Trophoblast cell (in vitro differentiated cells and primary cell): ENCODE results near the gene RPS6KL1.

Source experiments
- DNase-seq, 2 donors: peaks; one replicate each; pipeline ENCODE4 v3.0.0-alpha.2; 2016
- H2AFZ ChIP-seq: 2 replicates; pipeline ENCODE4 v1.6.1; 2013; ENCODE audit warnings: low read length, moderate library complexity, mild to moderate bottlenecking; ENCODE audit not compliant: insufficient read depth, poor library complexity
- H2AK5ac ChIP-seq: 2 replicates; pipeline ENCODE4 v1.6.1; 2013; ENCODE audit warnings: mild to moderate bottlenecking, low read length
- H2BK120ac ChIP-seq: 2 replicates; pipeline ENCODE4 v1.6.1; 2013; ENCODE audit warnings: low read length, mild to moderate bottlenecking, moderate library complexity; ENCODE audit not compliant: insufficient read depth, poor library complexity
- H2BK12ac ChIP-seq: 2 replicates; pipeline ENCODE4 v1.6.1; 2013; ENCODE audit warnings: mild to moderate bottlenecking, low read length, moderate library complexity
- H2BK5ac ChIP-seq: 2 replicates; pipeline ENCODE4 v1.6.1; 2013; ENCODE audit warnings: low read length, low read depth, moderate library complexity, mild to moderate bottlenecking; ENCODE audit not compliant: poor library complexity
- H3K14ac ChIP-seq: 2 replicates; pipeline ENCODE4 v1.6.1; 2013; ENCODE audit warnings: mild to moderate bottlenecking, low read length
- H3K18ac ChIP-seq: 2 replicates; pipeline ENCODE4 v1.6.1; 2013; ENCODE audit warnings: mild to moderate bottlenecking, low read length
- H3K23ac ChIP-seq: 2 replicates; pipeline ENCODE4 v1.6.1; 2013; ENCODE audit warnings: low read length
- H3K27ac ChIP-seq: 2 replicates; pipeline ENCODE4 v1.5.1; 2013; ENCODE audit warnings: low read depth, mild to moderate bottlenecking, inconsistent platforms, low read length, moderate library complexity
- H3K27me3 ChIP-seq: 2 replicates; pipeline ENCODE4 v1.6.1; 2013; ENCODE audit warnings: inconsistent platforms, mild to moderate bottlenecking, low read length, moderate library complexity; ENCODE audit not compliant: insufficient read depth
- H3K36me3 ChIP-seq, 2 experiments: 1 replicate in 1 of 2; 2 replicates in 1 of 2; pipeline ENCODE4 v1.6.1; 2013; ENCODE audit warnings: low read length in 2 of 2, mild to moderate bottlenecking in 2 of 2, moderate library complexity in 1 of 2; ENCODE audit not compliant: insufficient read depth in 2 of 2, control insufficient read depth in 1 of 2
- H3K4ac ChIP-seq: 2 replicates; pipeline ENCODE4 v1.6.1; 2013; ENCODE audit warnings: low read depth, mild to moderate bottlenecking, low read length, moderate library complexity
- H3K4me1 ChIP-seq, 2 experiments: 1 replicate in 1 of 2; 2 replicates in 1 of 2; pipeline ENCODE4 v1.6.1; 2013; ENCODE audit warnings: low read length in 2 of 2, mild to moderate bottlenecking in 2 of 2, moderate library complexity in 1 of 2; ENCODE audit not compliant: insufficient read depth in 2 of 2, control insufficient read depth in 1 of 2
- H3K4me2 ChIP-seq: 2 replicates; pipeline ENCODE4 v1.6.1; 2013; ENCODE audit warnings: inconsistent platforms, mild to moderate bottlenecking, low read length, moderate library complexity
- H3K4me3 ChIP-seq: 2 replicates; pipeline ENCODE4 v1.5.1; 2013; ENCODE audit warnings: mild to moderate bottlenecking, low read depth, low read length, inconsistent platforms
- H3K79me1 ChIP-seq: one replicate; pipeline ENCODE4 v1.6.1; 2013; ENCODE audit warnings: low read length
- H3K79me2 ChIP-seq: 2 replicates; pipeline ENCODE4 v1.6.1; 2013; ENCODE audit warnings: low read length, mild to moderate bottlenecking; ENCODE audit not compliant: control insufficient read depth, insufficient read depth, poor library complexity
- H3K9ac ChIP-seq: 2 replicates; pipeline ENCODE4 v1.6.1; 2013; ENCODE audit warnings: mild to moderate bottlenecking, low read length
- H3K9me3 ChIP-seq: 2 replicates; pipeline ENCODE4 v1.6.1; 2013; ENCODE audit warnings: low read depth, mild to moderate bottlenecking, control low read depth, inconsistent platforms, low read length; ENCODE audit not compliant: insufficient read depth
- H4K12ac ChIP-seq: 2 replicates; pipeline ENCODE4 v1.6.1; 2013; ENCODE audit warnings: low read depth, mild to moderate bottlenecking, low read length, moderate library complexity
- H4K8ac ChIP-seq: 2 replicates; pipeline ENCODE4 v1.6.1; 2013; ENCODE audit warnings: low read depth, mild to moderate bottlenecking, low read length, moderate library complexity
- H4K91ac ChIP-seq: one replicate; pipeline ENCODE4 v1.6.1; 2013; ENCODE audit warnings: low read depth, mild to moderate bottlenecking, low read length, moderate library complexity
- WGBS: extraction: QIAGEN DNeasy Blood & Tissue Kit; methylation state at CpG from one replicate; pipeline ENCODE4 v1.1.7; 2013; ENCODE audit warnings: missing lambda C conversion rate; ENCODE audit not compliant: insufficient read length, insufficient coverage; ENCODE audit errors: extremely low coverage; 5-methylcytosine and 5-hydroxymethylcytosine counted together

RPS6KL1 gene

DNA sequence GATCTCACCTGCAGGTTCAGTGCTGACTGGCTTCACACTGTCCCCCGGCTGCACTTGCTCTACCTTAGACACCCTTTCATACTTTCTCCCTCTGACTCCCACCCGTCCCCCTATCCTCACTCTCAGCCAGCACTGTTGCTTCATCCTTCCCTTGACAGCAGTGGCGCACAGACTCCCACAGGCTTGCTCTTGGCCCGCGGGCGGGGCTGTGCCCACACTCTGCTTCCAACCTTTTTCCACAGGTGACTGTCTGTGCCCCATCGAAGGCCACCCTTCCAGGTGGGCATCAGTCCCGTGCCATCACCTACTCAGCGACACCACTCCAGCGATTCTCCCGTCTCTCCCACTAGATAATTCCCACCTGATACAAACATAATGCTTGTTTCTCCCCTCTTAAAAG, 1.0 kb upstream of the RPS6KL1 start:
- H2BK120ac ChIP-seq, result no peak overlapping the region
- H3K4me3 ChIP-seq, result no peak overlapping the region
- H2AK5ac ChIP-seq, result no peak overlapping the region
- no peak overlapping the region for H3K9ac ChIP-seq
- H3K4me1 ChIP-seq, result peaks cover 4% of the 10 kb centered on the region in 2 experiments
- H3K79me2 ChIP-seq, result no peaks in the 10 kb centered on the region
- no peak overlapping the region for H4K91ac ChIP-seq
- H4K8ac ChIP-seq, result no peak overlapping the region
- no peaks in the 10 kb centered on the region for H3K9me3 ChIP-seq
- no peak overlapping the region for H2BK12ac ChIP-seq
- H3K79me1 ChIP-seq, result no peaks in the 10 kb centered on the region
- H3K27me3 ChIP-seq, result no peaks in the 10 kb centered on the region
- no CpG with 5 or more reads among the region's 11 CpGs for WGBS
- no peak for DNase-seq
- H3K36me3 ChIP-seq, result no peaks in the 10 kb centered on the region
- H3K18ac ChIP-seq, result no peak overlapping the region
- no peak overlapping the region for H3K27ac ChIP-seq
- no peak overlapping the region for H3K4ac ChIP-seq
- no peak overlapping the region for H3K4me2 ChIP-seq
- no peak overlapping the region for H4K12ac ChIP-seq
- H2BK5ac ChIP-seq, result no peak overlapping the region
- H3K23ac ChIP-seq, result no peak overlapping the region
- H2AFZ ChIP-seq, result no peak overlapping the region
- no peak overlapping the region for H3K14ac ChIP-seq

DNA sequence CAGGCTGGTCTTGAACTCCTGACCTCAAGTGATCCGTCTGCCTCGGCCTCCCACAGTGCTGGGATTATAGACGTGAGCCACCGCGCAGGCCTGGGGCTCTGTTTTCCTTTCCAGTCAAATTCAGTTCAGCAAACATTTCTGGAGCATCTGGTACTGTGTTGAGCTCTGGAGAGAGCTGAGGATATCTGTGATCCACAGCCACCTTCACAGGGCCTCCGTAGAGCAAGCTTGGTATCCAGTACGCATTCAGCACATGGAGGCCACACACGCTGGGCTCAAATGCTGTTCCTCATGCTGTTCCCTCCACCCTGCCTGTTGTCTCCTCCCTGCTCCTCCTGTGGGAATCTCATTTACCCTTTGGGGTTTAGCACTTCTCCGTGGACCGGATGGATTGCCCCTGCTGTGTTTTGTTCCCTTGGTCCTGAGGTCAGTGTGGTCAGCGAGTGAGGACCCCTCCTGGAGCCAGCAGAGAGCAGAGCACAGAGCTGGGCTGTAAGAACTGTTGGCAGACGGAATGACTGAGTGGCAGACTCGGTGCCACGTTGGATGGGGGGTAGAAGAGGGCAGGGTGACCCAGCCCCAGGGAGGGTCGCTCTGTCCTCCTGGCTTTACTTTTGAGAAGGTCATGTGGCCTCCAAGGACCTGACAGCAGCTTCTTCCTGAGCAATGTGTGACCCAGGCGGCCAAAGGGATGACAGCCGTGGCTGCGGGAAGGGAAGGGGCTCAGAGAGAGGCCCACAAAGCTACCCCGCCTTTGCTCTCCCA, 891 bp downstream of the RPS6KL1 start:
- no peak overlapping the region for H2AFZ ChIP-seq
- no peak overlapping the region for H2BK120ac ChIP-seq
- H3K18ac ChIP-seq, result no peak overlapping the region
- H3K9ac ChIP-seq, result no peak overlapping the region
- H4K8ac ChIP-seq, result no peak overlapping the region
- H2BK5ac ChIP-seq, result no peak overlapping the region
- no peak for DNase-seq
- H3K79me2 ChIP-seq, result no peaks in the 10 kb centered on the region
- H2AK5ac ChIP-seq, result no peak overlapping the region
- no peak overlapping the region for H4K91ac ChIP-seq
- H3K4me1 ChIP-seq, result peaks cover 4% of the 10 kb centered on the region in 2 experiments
- H3K9me3 ChIP-seq, result no peaks in the 10 kb centered on the region
- no peaks in the 10 kb centered on the region for H3K27me3 ChIP-seq
- H4K12ac ChIP-seq, result no peak overlapping the region
- H3K14ac ChIP-seq, result no peak overlapping the region
- no peak overlapping the region for H3K27ac ChIP-seq
- WGBS, result no CpG with 5 or more reads among the region's 19 CpGs
- no peak overlapping the region for H3K4ac ChIP-seq
- H3K4me2 ChIP-seq, result peak overlapping the region; percentile 93
- H3K79me1 ChIP-seq, result no peaks in the 10 kb centered on the region
- H3K36me3 ChIP-seq, result no peaks in the 10 kb centered on the region
- no peak overlapping the region for H3K4me3 ChIP-seq
- H3K23ac ChIP-seq, result no peak overlapping the region
- no peak overlapping the region for H2BK12ac ChIP-seq

DNA sequence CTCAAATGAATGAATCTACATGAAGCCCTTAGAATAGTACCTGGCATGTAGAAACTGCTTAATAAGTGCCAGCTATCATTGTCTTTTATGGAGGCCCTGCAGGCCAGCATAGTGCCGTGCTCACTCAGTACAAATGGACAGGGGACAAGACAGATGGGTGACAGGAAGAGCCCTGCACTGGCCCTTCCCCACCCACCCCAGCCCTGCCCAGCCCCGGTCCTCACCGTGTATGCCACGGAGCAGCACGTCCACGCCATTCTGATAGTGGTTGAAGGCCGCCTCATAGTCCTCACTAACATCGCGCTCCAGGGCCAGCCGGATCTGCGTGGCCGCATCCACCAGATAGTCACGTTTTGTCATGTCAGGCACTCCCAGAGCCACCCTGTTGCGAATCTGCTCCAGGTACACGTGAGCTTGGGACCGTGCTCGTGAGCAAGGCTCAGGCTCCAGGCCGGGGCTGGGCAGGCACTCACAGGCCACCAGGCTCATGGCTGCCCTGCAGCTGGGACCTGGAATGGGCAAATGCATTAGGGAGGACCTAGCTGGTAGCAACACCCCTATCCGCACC, 1.9 kb downstream of the RPS6KL1 start:
- H2BK5ac ChIP-seq, result no peak overlapping the region

DNA sequence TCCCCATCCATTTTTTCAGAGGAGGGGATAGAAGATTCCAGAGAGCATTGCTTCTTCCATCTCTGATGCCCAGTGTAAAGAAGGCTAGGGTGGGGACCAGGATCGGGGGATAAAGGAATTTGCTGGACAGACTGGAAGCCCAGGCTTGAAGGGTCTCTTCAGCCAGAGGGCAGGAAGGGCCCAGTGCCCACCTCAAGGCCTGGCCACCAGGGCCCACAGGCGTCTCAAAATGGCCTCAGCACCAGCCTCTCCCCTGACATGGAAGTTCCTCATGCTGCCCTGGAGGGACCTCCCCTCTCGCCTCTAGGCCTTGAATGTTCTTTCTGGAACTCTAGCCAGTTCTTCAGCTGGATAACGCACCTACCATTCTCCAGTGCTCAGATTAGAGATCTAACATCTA, 2.8 kb downstream of the RPS6KL1 start:
- no peaks in the 10 kb centered on the region for H3K27me3 ChIP-seq
- H3K4me1 ChIP-seq, result peaks cover 4% of the 10 kb centered on the region in 2 experiments
- H4K8ac ChIP-seq, result no peak overlapping the region
- no peak overlapping the region for H3K23ac ChIP-seq
- H2AK5ac ChIP-seq, result no peak overlapping the region
- H3K4me2 ChIP-seq, result no peak overlapping the region
- H3K36me3 ChIP-seq, result no peaks in the 10 kb centered on the region
- H2BK12ac ChIP-seq, result no peak overlapping the region
- H3K14ac ChIP-seq, result no peak overlapping the region
- no peak overlapping the region for H4K91ac ChIP-seq
- no peak overlapping the region for H2AFZ ChIP-seq
- H3K9ac ChIP-seq, result no peak overlapping the region
- no peak overlapping the region for H3K27ac ChIP-seq
- H3K4me3 ChIP-seq, result no peak overlapping the region
- no peaks in the 10 kb centered on the region for H3K9me3 ChIP-seq
- H2BK120ac ChIP-seq, result no peak overlapping the region
- H4K12ac ChIP-seq, result no peak overlapping the region
- no CpG with 5 or more reads among the region's 4 CpGs for WGBS
- no peak for DNase-seq
- no peak overlapping the region for H3K4ac ChIP-seq
- H3K79me2 ChIP-seq, result no peaks in the 10 kb centered on the region
- H3K18ac ChIP-seq, result no peak overlapping the region
- no peak overlapping the region for H2BK5ac ChIP-seq
- no peaks in the 10 kb centered on the region for H3K79me1 ChIP-seq

More for the DNA sequence above, 1.9 kb downstream of the RPS6KL1 start:
- Histone ChIP-seq H2BK120ac (no peak overlapping the region), H3K18ac (no peak overlapping the region), H3K79me1 (no peaks in the 10 kb centered on the region), H3K4me2 (no peak overlapping the region), H3K27ac (no peak overlapping the region), H3K4ac (no peak overlapping the region), H4K12ac (no peak overlapping the region), H4K8ac (no peak overlapping the region), H3K36me3 (no peaks in the 10 kb centered on the region), H3K23ac (no peak overlapping the region), H3K79me2 (no peaks in the 10 kb centered on the region), H3K9ac (no peak overlapping the region), H3K14ac (no peak overlapping the region), H2AK5ac (no peak overlapping the region), H3K4me3 (no peak overlapping the region), H4K91ac (no peak overlapping the region), H2BK12ac (no peak overlapping the region), H3K4me1 (peaks cover 4% of the 10 kb centered on the region in 2 experiments), H3K27me3 (no peaks in the 10 kb centered on the region), H2AFZ (no peak overlapping the region), H3K9me3 (no peaks in the 10 kb centered on the region)
- DNase-seq, result no peak
- WGBS, result no CpG with 5 or more reads among the region's 19 CpGs
